ENCODE data around the gene ZNF354C. TPM values are rescaled to one million over a fixed set of nuclear protein-coding genes. Genes with fewer than 3 reads are reported as not detected.

Gene ZNF354C
- total and polyA plus RNA-seq, 12 donors, result 1.1 to 5.5 (median 4.1) TPM

DNA sequence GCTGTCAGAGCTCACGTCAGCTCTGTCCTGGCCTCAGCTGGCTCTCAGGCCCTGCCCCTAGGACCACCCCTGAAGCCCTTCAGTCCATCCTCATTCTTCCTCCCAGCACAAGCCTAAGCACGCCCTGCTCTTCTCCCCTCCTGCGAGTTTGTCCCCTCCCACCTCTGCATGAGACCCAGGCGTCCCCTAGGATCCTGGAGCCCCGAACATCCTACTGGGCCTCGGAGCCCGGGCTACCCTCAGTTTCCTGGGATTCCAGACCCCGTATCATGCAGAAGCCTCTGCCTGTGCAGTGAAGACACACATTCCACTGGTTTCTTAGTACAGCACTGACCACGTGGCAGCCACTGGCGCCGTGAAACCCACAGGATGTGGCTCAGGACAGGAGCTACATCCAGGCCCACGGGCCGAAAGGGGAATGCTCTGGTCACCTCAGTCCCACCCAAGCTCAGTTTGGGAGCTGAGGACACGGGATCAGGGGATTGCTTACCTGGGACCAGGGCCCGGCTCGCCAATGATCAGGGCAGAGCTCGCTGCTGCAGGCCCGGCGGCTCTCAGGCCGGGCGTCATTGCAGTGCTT, 64.2 kb downstream of the ZNF354C start:
- Histone ChIP-seq H3K36me3 (peaks cover 0 to 63% (median 0%) of the 10 kb centered on the region in 9 donors), H3K27me3 (no peaks in the 10 kb centered on the region), H3K4me3 (no peak overlapping the region), H3K9me3 (peaks cover 0 to 22% (median 0%) of the 10 kb centered on the region in 11 donors), H3K27ac (no peak overlapping the region), H3K4me1 (no peaks in the 10 kb centered on the region)
- WGBS, 2 donors, result 90 to 91% methylated on average over 21 of the region's 21 CpGs
- intact Hi-C loops (cut with DNase I), result no loop called here
- ATAC-seq (no peak), DNase-seq (no peak)
- TF ChIP-seq, protein P1, sequence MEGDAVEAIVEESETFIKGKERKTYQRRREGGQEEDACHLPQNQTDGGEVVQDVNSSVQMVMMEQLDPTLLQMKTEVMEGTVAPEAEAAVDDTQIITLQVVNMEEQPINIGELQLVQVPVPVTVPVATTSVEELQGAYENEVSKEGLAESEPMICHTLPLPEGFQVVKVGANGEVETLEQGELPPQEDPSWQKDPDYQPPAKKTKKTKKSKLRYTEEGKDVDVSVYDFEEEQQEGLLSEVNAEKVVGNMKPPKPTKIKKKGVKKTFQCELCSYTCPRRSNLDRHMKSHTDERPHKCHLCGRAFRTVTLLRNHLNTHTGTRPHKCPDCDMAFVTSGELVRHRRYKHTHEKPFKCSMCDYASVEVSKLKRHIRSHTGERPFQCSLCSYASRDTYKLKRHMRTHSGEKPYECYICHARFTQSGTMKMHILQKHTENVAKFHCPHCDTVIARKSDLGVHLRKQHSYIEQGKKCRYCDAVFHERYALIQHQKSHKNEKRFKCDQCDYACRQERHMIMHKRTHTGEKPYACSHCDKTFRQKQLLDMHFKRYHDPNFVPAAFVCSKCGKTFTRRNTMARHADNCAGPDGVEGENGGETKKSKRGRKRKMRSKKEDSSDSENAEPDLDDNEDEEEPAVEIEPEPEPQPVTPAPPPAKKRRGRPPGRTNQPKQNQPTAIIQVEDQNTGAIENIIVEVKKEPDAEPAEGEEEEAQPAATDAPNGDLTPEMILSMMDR (IDR thresholded peaks at IDR 0.05), result no peak

DNA sequence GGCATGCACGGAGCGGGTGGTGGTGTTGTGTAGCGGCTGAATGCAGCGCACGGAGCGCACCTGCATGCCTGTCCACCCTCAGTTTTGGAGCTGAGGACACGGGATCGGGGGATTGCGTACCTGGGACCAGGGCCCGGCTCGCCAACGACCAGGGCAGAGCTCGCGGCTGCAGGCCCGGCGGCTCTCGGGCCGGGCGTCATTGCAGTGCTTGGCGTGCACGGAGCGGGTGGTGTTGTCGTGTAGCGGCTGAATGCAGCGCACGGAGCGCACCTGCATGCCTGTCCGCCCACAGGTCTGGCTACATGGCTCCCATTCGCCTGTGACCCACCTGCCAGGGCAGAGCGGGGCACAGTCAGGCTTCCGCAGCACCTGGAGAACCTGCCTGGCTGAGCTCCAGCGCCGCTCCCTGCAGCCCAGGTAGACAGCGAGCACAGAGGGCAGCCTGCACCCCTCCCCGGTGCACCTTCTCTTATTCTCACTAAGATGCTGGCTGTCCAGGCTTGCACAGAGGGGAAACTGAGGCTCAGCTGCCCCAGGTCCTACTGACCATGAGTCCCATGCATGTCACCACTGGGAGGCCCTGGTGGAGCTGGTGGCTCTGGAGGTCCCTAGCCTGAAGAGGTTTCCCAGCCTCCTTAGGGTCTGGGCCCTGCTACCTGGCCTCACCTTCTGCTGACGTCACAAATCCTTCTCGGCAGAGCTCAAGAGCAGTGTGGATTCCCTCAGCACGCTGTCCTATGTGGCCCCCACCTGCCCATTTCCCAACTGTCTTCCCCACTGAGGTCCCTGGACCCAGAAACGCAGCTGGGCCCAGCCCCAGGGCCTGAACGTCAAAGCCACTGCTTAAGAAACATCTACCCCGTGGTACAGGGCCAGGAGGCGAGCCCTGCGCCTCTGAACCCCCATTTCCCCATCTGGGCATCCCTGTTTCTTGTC, 64.9 kb downstream of the ZNF354C start:
- H3K27ac ChIP-seq, result no peak overlapping the region
- H3K27me3 ChIP-seq, result no peaks in the 10 kb centered on the region
- DNase-seq, result no peak
- no peaks in the 10 kb centered on the region for H3K4me1 ChIP-seq
- peaks cover 0 to 22% (median 0%) of the 10 kb centered on the region in 11 donors for H3K9me3 ChIP-seq
- no peak overlapping the region for H3K4me3 ChIP-seq
- no peak for ATAC-seq
- H3K36me3 ChIP-seq, result peaks cover 0 to 71% (median 0%) of the 10 kb centered on the region in 9 donors
- intact Hi-C loops (cut with DNase I), result no loop called here
- 93 to 94% methylated on average over 43 of the region's 43 CpGs for WGBS, 2 donors
- TF ChIP-seq, protein P1 (IDR thresholded peaks at IDR 0.05), result no peak

DNA sequence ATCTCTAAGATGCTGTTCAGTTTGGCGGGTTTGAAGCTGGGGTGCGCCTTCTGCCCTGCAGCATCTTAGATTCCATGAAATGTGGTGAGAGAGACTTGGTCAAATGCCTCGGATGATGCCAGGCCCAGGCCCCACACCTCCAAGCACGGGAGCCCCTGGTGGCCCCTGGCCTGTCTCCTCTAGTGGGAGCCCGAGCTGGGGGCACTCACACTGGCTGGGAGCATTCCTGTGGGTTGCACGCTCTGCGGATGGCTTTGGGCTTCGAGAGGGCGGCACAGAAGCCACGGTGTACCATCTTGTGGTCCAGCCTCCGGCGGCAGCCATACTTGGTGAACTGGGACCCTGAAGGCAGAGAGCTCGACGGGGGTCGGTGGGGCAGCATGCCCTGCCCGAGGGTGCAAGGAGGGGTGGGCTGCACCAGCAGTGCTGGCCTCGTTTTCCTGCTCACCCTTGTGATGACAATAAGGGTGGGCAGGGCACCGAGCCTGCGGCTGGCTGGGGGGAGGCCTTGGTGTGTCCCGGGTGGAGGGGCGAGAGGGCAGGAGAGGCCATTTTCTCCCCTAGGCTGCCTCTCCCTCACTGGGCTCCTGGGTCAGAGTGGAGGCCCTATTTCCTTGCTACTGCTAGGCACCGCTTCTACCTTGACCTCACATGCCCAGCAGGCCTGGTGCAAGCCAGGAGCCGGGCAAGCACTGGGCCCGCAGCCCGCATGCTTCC, 65.8 kb downstream of the ZNF354C start:
- ATAC-seq (no peak), DNase-seq (no peak)
- TF ChIP-seq, protein P1 (IDR thresholded peaks at IDR 0.05), result no peak
- Histone ChIP-seq H3K27me3 (no peaks in the 10 kb centered on the region), H3K9me3 (peaks cover 0 to 14% (median 0%) of the 10 kb centered on the region in 11 donors), H3K36me3 (peaks cover 0 to 69% (median 0%) of the 10 kb centered on the region in 9 donors), H3K4me1 (no peaks in the 10 kb centered on the region), H3K27ac (no peak overlapping the region), H3K4me3 (no peak overlapping the region)
- intact Hi-C loops (cut with DNase I), result no loop called here
- 91 to 94% methylated on average over 23 to 25 of the region's 25 CpGs for WGBS, 2 donors

DNA sequence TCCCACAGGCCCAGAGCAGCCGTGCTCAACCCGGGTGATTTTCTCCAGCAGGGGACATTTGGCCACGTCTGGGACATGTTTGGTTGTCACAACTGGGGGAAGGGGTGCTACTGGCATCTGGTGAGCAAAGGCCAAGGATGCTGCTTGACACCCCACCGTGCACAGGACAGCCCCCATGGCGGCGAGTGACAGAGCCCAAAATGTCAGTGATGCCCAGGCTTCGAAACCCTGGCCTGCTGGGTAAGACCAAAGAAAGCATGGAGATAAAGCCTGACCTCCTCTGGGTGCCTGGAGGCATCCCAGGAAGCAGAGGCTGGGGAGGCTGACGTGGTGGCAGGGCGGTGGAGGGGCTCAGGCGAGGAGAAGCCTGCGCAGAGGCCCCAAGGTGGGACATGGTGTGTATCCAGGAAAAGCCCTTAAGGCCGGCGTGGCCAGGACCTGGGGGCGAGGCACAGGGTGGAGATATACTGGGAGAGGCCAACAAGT, 66.4 kb downstream of the ZNF354C start:
- ATAC-seq (no peak), DNase-seq (no peak)
- WGBS, 2 donors, result 86 to 87% methylated on average over 14 of the region's 14 CpGs
- Histone ChIP-seq H3K9me3 (peaks cover 0 to 8% (median 0%) of the 10 kb centered on the region in 11 donors), H3K27ac (no peak overlapping the region), H3K4me1 (no peaks in the 10 kb centered on the region), H3K4me3 (no peak overlapping the region), H3K27me3 (no peaks in the 10 kb centered on the region), H3K36me3 (peaks cover 0 to 69% (median 0%) of the 10 kb centered on the region in 9 donors)
- TF ChIP-seq, protein P1 (IDR thresholded peaks at IDR 0.05), result no peak
- intact Hi-C loops (cut with DNase I), result no loop called here
